Measurements from ENCODE around the gene PRDM11. TPM values are rescaled to one million over a fixed set of nuclear protein-coding genes. Genes with fewer than 3 reads are reported as not detected.

Gene PRDM11
- total RNA-seq, 1 experiment from 2014 or later = 27.4 TPM

DNA sequence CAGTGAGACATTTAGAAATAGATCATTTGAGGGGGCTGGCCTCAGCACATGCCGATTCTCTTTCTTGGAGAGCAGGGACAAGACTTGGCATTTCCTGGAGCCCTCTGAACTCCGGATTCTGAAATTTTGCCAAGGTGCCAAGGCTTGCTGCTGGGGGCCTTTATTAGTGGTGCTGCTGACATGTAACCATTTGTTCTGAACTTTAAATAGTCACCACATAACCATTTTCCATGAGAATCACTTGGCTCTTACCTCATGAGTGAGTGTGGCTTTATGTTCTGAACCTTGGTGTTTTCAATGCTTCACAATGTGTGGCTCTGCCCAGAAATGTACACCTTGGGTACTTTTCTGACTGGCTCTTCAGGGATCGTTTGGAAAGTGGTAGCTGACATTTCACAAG, 106.4 kb downstream of the PRDM11 start:
- Histone ChIP-seq H3K27me3 (ENCODE audit: control insufficient read depth, insufficient read depth, low read length) (peaks cover 2% of the 10 kb centered on the region; the same call in 1 of the 2 replicates), H3K4me1 (ENCODE audit: control insufficient read depth, insufficient read depth, low read length) (no peaks in the 10 kb centered on the region), H3K9me3 (ENCODE audit: control insufficient read depth, insufficient read depth, low read depth, low read length) (no peaks in the 10 kb centered on the region), H3K4me3 (ENCODE audit: low read depth in 2 of 2, low read length in 2 of 2) (no peak overlapping the region), H3K27ac (ENCODE audit: low read length) (no peak overlapping the region), H3K36me3 (ENCODE audit: control insufficient read depth, insufficient read depth, low read length) (no peaks in the 10 kb centered on the region)
- DNase-seq (ENCODE audit: low read depth, low spot score) (no peak), ATAC-seq (no peak)
- in situ Hi-C loops (cut with HindIII; ENCODE audit: low pct_unique_long_range_greater_than_20kb, low sequenced_read_pairs) = no loop called here
- POLR2A ChIA-PET = no interaction called here
- TF ChIP-seq POLR2AphosphoS5 (IDR thresholded peaks at IDR 0.05; ENCODE audit: low read depth, low read length) (no peak), TCF7L2 (IDR thresholded peaks at IDR 0.05; ENCODE audit: low read depth, low read length) (no peak), SIN3A (IDR thresholded peaks at IDR 0.05; ENCODE audit: borderline replicate concordance, insufficient read depth, low read depth, low read length) (no peak)
- TF ChIP-seq, protein P1, sequence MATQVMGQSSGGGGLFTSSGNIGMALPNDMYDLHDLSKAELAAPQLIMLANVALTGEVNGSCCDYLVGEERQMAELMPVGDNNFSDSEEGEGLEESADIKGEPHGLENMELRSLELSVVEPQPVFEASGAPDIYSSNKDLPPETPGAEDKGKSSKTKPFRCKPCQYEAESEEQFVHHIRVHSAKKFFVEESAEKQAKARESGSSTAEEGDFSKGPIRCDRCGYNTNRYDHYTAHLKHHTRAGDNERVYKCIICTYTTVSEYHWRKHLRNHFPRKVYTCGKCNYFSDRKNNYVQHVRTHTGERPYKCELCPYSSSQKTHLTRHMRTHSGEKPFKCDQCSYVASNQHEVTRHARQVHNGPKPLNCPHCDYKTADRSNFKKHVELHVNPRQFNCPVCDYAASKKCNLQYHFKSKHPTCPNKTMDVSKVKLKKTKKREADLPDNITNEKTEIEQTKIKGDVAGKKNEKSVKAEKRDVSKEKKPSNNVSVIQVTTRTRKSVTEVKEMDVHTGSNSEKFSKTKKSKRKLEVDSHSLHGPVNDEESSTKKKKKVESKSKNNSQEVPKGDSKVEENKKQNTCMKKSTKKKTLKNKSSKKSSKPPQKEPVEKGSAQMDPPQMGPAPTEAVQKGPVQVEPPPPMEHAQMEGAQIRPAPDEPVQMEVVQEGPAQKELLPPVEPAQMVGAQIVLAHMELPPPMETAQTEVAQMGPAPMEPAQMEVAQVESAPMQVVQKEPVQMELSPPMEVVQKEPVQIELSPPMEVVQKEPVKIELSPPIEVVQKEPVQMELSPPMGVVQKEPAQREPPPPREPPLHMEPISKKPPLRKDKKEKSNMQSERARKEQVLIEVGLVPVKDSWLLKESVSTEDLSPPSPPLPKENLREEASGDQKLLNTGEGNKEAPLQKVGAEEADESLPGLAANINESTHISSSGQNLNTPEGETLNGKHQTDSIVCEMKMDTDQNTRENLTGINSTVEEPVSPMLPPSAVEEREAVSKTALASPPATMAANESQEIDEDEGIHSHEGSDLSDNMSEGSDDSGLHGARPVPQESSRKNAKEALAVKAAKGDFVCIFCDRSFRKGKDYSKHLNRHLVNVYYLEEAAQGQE (IDR thresholded peaks at IDR 0.05; ENCODE audit: insufficient read depth in 1 of 2, low read depth in 2 of 2, low read length in 1 of 2) = no peak
- BruUV-seq (replicated peaks) = no TSS peak
- CTCF ChIA-PET = interaction anchor here (0.6 kb wide), 1 partner anchor 245 kb away, joined by 3 read pairs; no protein-coding TSS in a partner anchor
- intact Hi-C loops (cut with micrococcal nuclease; ENCODE audit: unreplicated experiment) = loop anchor here (2.0 kb wide), 1 partner anchor 40 kb away; no protein-coding TSS in a partner anchor

- TF ChIP-seq POLR2AphosphoS5 (IDR thresholded peaks at IDR 0.05; ENCODE audit: low read depth, low read length) = no peak
- TF ChIP-seq, protein P1 (IDR thresholded peaks at IDR 0.05; ENCODE audit: insufficient read depth in 1 of 2, low read depth in 2 of 2, low read length in 1 of 2) = no peak
- no peak for TF ChIP-seq SIN3A (IDR thresholded peaks at IDR 0.05; ENCODE audit: borderline replicate concordance, insufficient read depth, low read depth, low read length)
- TF ChIP-seq, protein P2, sequence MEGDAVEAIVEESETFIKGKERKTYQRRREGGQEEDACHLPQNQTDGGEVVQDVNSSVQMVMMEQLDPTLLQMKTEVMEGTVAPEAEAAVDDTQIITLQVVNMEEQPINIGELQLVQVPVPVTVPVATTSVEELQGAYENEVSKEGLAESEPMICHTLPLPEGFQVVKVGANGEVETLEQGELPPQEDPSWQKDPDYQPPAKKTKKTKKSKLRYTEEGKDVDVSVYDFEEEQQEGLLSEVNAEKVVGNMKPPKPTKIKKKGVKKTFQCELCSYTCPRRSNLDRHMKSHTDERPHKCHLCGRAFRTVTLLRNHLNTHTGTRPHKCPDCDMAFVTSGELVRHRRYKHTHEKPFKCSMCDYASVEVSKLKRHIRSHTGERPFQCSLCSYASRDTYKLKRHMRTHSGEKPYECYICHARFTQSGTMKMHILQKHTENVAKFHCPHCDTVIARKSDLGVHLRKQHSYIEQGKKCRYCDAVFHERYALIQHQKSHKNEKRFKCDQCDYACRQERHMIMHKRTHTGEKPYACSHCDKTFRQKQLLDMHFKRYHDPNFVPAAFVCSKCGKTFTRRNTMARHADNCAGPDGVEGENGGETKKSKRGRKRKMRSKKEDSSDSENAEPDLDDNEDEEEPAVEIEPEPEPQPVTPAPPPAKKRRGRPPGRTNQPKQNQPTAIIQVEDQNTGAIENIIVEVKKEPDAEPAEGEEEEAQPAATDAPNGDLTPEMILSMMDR (IDR thresholded peaks at IDR 0.05) = no peak
- no peak for TF ChIP-seq TCF7L2 (IDR thresholded peaks at IDR 0.05; ENCODE audit: low read depth, low read length)
- in situ Hi-C loops (cut with HindIII; ENCODE audit: low pct_unique_long_range_greater_than_20kb, low sequenced_read_pairs) = no loop called here
- H3K9me3 ChIP-seq (ENCODE audit: control insufficient read depth, insufficient read depth, low read depth, low read length) = no peaks in the 10 kb centered on the region
- no peaks in the 10 kb centered on the region for H3K36me3 ChIP-seq (ENCODE audit: control insufficient read depth, insufficient read depth, low read length)
- H3K27me3 ChIP-seq (ENCODE audit: control insufficient read depth, insufficient read depth, low read length) = peaks cover 2% of the 10 kb centered on the region; the same call in 1 of the 2 replicates
- intact Hi-C loops (cut with micrococcal nuclease; ENCODE audit: unreplicated experiment) = loop anchor here (2.0 kb wide), 1 partner anchor 39 kb away; no protein-coding TSS in a partner anchor
- no TSS peak for BruUV-seq (replicated peaks)
- H3K4me1 ChIP-seq (ENCODE audit: control insufficient read depth, insufficient read depth, low read length) = no peaks in the 10 kb centered on the region
- no peak for ATAC-seq
- no peak for DNase-seq (ENCODE audit: low read depth, low spot score)
- H3K27ac ChIP-seq (ENCODE audit: low read length) = no peak overlapping the region
- no peak overlapping the region for H3K4me3 ChIP-seq (ENCODE audit: low read depth in 2 of 2, low read length in 2 of 2)
- ChIA-PET CTCF (no interaction called here), POLR2A (no interaction called here)
Observed at GRCh38 chr11:45253640-45254039, 107.2 kb downstream of the PRDM11 start.
